Endothelial cell of umbilical vein (primary cell): ENCODE results near the gene SLC30A1. TPM values are rescaled to one million over a fixed set of nuclear protein-coding genes. Genes with fewer than 3 reads are reported as not detected.

ENCODE experiments used
- BruUV-seq: library from RNA; stranded (reverse); fragments of 400-500 nt; replicated peaks from 2 replicates; lab custom pipeline; 2021; lab: Mats Ljungman, UMichigan
- CTCF ChIA-PET: fragments of 300-600, 350-600 bp; sonication (Branson Sonifier 250); formaldehyde crosslinking; loops from one replicate; lab custom pipeline; 2021; ENCODE audit warnings: antibody characterized with exemption, inconsistent platforms; lab: Charles Lee
- POLR2A ChIA-PET: fragments of 300-600, 350-600 bp; sonication (Branson Sonifier 250); formaldehyde crosslinking; loops from one replicate; lab custom pipeline; 2021; ENCODE audit warnings: antibody characterized with exemption, inconsistent platforms; lab: Charles Lee
- DNase-seq: peaks from one replicate; pipeline ENCODE4 v3.0.0-alpha.2; 2011; ENCODE audit warnings: low read depth, low spot score
- FAIRE-seq: peaks from 2 replicates; lab custom pipeline; 2011; peaks lifted over from hg19 to GRCh38; lab: Jason Lieb, UNC
- H2AFZ ChIP-seq: 2 replicates; pipeline ENCODE4 v1.6.0; 2012; ENCODE audit warnings: low read depth, low read length, control low read depth, inconsistent platforms
- H3K27ac ChIP-seq: 2 replicates; pipeline ENCODE4 v1.5.1; 2011; ENCODE audit warnings: low read depth, mild to moderate bottlenecking, control low read depth, low read length, moderate library complexity; ENCODE audit not compliant: insufficient read depth
- H3K27me3 ChIP-seq, 2 experiments: 2 replicates each; pipeline versions ENCODE4 v1.6.0 to v1.6.1; 2011; ENCODE audit warnings: low read length in 2 of 2, mixed read lengths in 1 of 2; ENCODE audit not compliant: control insufficient read depth in 2 of 2, insufficient read depth in 2 of 2
- H3K36me3 ChIP-seq, 2 experiments: 2 replicates in 1 of 2; 3 replicates in 1 of 2; pipeline ENCODE4 v1.5.1; 2011; ENCODE audit warnings: low read length in 2 of 2, mild to moderate bottlenecking in 1 of 2, moderate library complexity in 1 of 2; ENCODE audit not compliant: control insufficient read depth in 2 of 2, insufficient read depth in 2 of 2; ENCODE audit errors: extremely low read depth in 1 of 2
- H3K4me1 ChIP-seq: 3 replicates; pipeline ENCODE4 v1.5.1; 2011; ENCODE audit warnings: mild to moderate bottlenecking, low read length; ENCODE audit not compliant: control insufficient read depth, insufficient read depth; ENCODE audit errors: extremely low read depth
- H3K4me2 ChIP-seq: 2 replicates; pipeline ENCODE4 v1.6.1; 2011; ENCODE audit warnings: low read length, control low read depth, mixed read lengths; ENCODE audit not compliant: insufficient read depth
- H3K4me3 ChIP-seq, 3 experiments: fragments of 200-600 bp in 1 of 3; sonication (generic), shearing (Covaris generic) in 1 of 3; replicated peaks in 1 of 3; 2 replicates each; pipeline ENCODE4 v1.5.1; 2011 to 2016; ENCODE audit warnings: control low read depth in 3 of 3, low read length in 3 of 3, mild to moderate bottlenecking in 2 of 3, inconsistent platforms in 1 of 3, low read depth in 1 of 3, moderate library complexity in 1 of 3; ENCODE audit not compliant: insufficient read depth in 1 of 3
- H3K79me2 ChIP-seq: 2 replicates; pipeline ENCODE4 v1.6.0; 2012; ENCODE audit warnings: low read length, inconsistent platforms; ENCODE audit not compliant: control insufficient read depth, insufficient read depth
- H3K9ac ChIP-seq: replicated peaks from 2 replicates; pipeline ENCODE3; 2011; ENCODE audit warnings: low read length, control low read depth; ENCODE audit not compliant: insufficient read depth; ENCODE audit errors: extremely low read depth
- H3K9me1 ChIP-seq: replicated peaks from 3 replicates; pipeline ENCODE4 v1.6.0; 2011; ENCODE audit warnings: mild to moderate bottlenecking, low read length; ENCODE audit not compliant: control insufficient read depth, insufficient read depth; ENCODE audit errors: extremely low read depth
- H3K9me3 ChIP-seq: replicated peaks from 2 replicates; pipeline ENCODE4 v1.5.1; 2012; ENCODE audit warnings: low read length, inconsistent platforms; ENCODE audit not compliant: control insufficient read depth, insufficient read depth
- H4K20me1 ChIP-seq: replicated peaks from 2 replicates; pipeline ENCODE3; 2011; ENCODE audit warnings: mild to moderate bottlenecking, low read length; ENCODE audit not compliant: control insufficient read depth, insufficient read depth; ENCODE audit errors: extremely low read depth
- EZH2 ChIP-seq: IDR thresholded peaks from 2 replicates; pipeline ENCODE4 v1.6.1; 2012; ENCODE audit warnings: borderline replicate concordance, low read depth, mild to moderate bottlenecking, moderate library complexity, low read length, inconsistent platforms; ENCODE audit not compliant: severe bottlenecking
- FOS ChIP-seq: IDR thresholded peaks from 2 replicates; pipeline ENCODE4 v1.6.1; 2011; ENCODE audit warnings: mild to moderate bottlenecking, low read length, moderate library complexity, borderline replicate concordance; ENCODE audit not compliant: insufficient read depth
- GATA2 ChIP-seq: IDR thresholded peaks from 2 replicates; pipeline ENCODE4 v1.7.0; 2011; ENCODE audit warnings: low read depth, mild to moderate bottlenecking, moderate library complexity, mixed read lengths, low read length; ENCODE audit not compliant: insufficient read length, insufficient read depth
- JUN ChIP-seq: IDR thresholded peaks from 2 replicates; pipeline ENCODE4 v1.6.1; 2011; ENCODE audit warnings: borderline replicate concordance, low read depth; ENCODE audit not compliant: insufficient read length, insufficient read depth
- MYC ChIP-seq: IDR thresholded peaks from one replicate; pipeline ENCODE4 v1.6.1; 2011; ENCODE audit warnings: mild to moderate bottlenecking, low read depth, low read length
- POLR2A ChIP-seq: IDR thresholded peaks from 2 replicates; pipeline ENCODE4 v1.6.1; 2012; ENCODE audit warnings: low read depth, mild to moderate bottlenecking, control low read depth, low read length
- POLR2AphosphoS5 ChIP-seq: IDR thresholded peaks from 2 replicates; pipeline ENCODE4 v1.6.1; 2012; ENCODE audit warnings: low read depth, mild to moderate bottlenecking, control low read depth, low read length, moderate library complexity; ENCODE audit not compliant: insufficient read depth
- dilution Hi-C: fragments of 300-500 bp; cut with MboI; formaldehyde crosslinking; loops from one replicate; pipeline ENCODE4 v1.15.0; 2019; ENCODE audit warnings: low sequenced_read_pairs; ENCODE audit not compliant: extremely low pct_ligation_motif_present
- intact Hi-C: fragments of 100-400 bp; cut with micrococcal nuclease; formaldehyde crosslinking; loops from one replicate; pipeline ENCODE4 v1.10.0; 2022
- polyA plus RNA-seq, 4 experiments: library from polyadenylated mRNA; depleted of rRNA in 3 of 4; stranded (reverse) in 3 of 4; unstranded in 1 of 4; fragments of >200 nt; gene quantifications; 2 replicates each; pipeline versions ENCODE4 v1.2.1 to v1.2.3, GENCODE V29; 2011 to 2012; ENCODE audit warnings: missing spikeins in 1 of 4
- total RNA-seq: library from RNA; stranded (reverse); gene quantifications from 2 replicates; pipeline ENCODE4 v1.2.3, GENCODE V29; 2021
- TF ChIP-seq, protein P1 (sequence below): IDR thresholded peaks from 2 replicates; pipeline ENCODE4 v1.6.1; 2011; ENCODE audit not compliant: insufficient read depth, insufficient read length
- TF ChIP-seq, protein P2 (sequence below), 2 donors: IDR thresholded peaks; 1 replicate in 1 of 2; 2 replicates in 1 of 2; pipeline ENCODE4 v1.5.1; 2011; ENCODE audit warnings: low read length in 2 of 2, mild to moderate bottlenecking in 2 of 2, moderate library complexity in 2 of 2, control low read depth in 1 of 2, inconsistent platforms in 1 of 2, low read depth in 1 of 2; ENCODE audit not compliant: insufficient read depth in 1 of 2; ENCODE audit errors: extremely low read depth in 1 of 2

The SLC30A1 gene
- total and polyA plus RNA-seq, 2 donors (not counting 3 experiments of a cell fraction or from before 2014, with no cell fraction given) = 5.5 to 21.5 TPM

- ChIA-PET POLR2A (no interaction called here), CTCF (interaction anchor here (0.9 kb wide), 1 partner anchor 10 kb away, joined by 3 read pairs; no protein-coding TSS in a partner anchor)
- Histone ChIP-seq H3K9ac (no peak overlapping the region), H3K9me3 (no peaks in the 10 kb centered on the region), H3K9me1 (no peaks in the 10 kb centered on the region), H3K4me3 (no peak overlapping the region), H2AFZ (no peak overlapping the region), H3K4me2 (no peak overlapping the region), H3K27me3 (no peaks in the 10 kb centered on the region), H3K4me1 (no peaks in the 10 kb centered on the region), H4K20me1 (no peaks in the 10 kb centered on the region), H3K36me3 (no peaks in the 10 kb centered on the region), H3K79me2 (no peaks in the 10 kb centered on the region), H3K27ac (no peak overlapping the region)
- DNase-seq (no peak), FAIRE-seq (no peak)
- dilution Hi-C loops = no loop called here
- intact Hi-C loops = no loop called here
- no TSS peak for BruUV-seq
- TF ChIP-seq, protein P1, sequence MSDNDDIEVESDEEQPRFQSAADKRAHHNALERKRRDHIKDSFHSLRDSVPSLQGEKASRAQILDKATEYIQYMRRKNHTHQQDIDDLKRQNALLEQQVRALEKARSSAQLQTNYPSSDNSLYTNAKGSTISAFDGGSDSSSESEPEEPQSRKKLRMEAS = no peak
- TF ChIP-seq FOS = no peak
Observed at GRCh38 chr1:211566431-211567025, 12.4 kb downstream of the SLC30A1 start.

DNA sequence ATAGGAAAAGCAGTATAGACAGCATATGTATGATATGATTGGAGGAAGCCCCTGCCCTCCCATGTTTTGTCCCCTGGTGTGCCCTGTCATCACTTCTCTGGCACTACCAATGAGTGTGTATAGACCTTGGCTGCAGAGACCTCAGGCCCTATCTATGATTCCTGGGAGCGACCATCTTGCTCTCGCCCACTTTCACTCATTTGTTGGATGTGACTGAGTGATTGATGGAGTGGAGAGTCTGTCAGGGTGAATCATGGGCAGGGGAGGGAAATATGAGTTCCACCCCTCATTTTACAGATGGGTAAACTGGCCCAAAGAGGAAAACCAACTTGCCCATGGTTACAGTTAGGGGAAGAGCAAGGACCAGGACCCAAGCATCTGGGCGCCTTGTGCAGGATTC lies 14.9 kb downstream of the SLC30A1 start:
- Histone ChIP-seq H3K4me3 (no peak overlapping the region), H3K9ac (no peak overlapping the region), H3K4me2 (no peak overlapping the region), H3K27ac (no peak overlapping the region), H3K36me3 (no peaks in the 10 kb centered on the region), H3K4me1 (no peaks in the 10 kb centered on the region), H4K20me1 (no peaks in the 10 kb centered on the region), H3K9me3 (no peaks in the 10 kb centered on the region), H2AFZ (no peak overlapping the region), H3K79me2 (no peaks in the 10 kb centered on the region), H3K9me1 (no peaks in the 10 kb centered on the region), H3K27me3 (no peaks in the 10 kb centered on the region)
- ChIA-PET CTCF (interaction anchor here (1.0 to 1.2 kb wide), 3 partner anchors 12 to 49 kb away, joined by 3 to 4 read pairs (median 3); no protein-coding TSS in a partner anchor), POLR2A (no interaction called here)
- BruUV-seq = no TSS peak
- FAIRE-seq (no peak), DNase-seq (no peak)
- dilution Hi-C loops = no loop called here
- intact Hi-C loops = no loop called here
- TF ChIP-seq, protein P2, sequence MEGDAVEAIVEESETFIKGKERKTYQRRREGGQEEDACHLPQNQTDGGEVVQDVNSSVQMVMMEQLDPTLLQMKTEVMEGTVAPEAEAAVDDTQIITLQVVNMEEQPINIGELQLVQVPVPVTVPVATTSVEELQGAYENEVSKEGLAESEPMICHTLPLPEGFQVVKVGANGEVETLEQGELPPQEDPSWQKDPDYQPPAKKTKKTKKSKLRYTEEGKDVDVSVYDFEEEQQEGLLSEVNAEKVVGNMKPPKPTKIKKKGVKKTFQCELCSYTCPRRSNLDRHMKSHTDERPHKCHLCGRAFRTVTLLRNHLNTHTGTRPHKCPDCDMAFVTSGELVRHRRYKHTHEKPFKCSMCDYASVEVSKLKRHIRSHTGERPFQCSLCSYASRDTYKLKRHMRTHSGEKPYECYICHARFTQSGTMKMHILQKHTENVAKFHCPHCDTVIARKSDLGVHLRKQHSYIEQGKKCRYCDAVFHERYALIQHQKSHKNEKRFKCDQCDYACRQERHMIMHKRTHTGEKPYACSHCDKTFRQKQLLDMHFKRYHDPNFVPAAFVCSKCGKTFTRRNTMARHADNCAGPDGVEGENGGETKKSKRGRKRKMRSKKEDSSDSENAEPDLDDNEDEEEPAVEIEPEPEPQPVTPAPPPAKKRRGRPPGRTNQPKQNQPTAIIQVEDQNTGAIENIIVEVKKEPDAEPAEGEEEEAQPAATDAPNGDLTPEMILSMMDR (IDR thresholded peaks at IDR 0.05; ENCODE audit: extremely low read depth in 1 of 2, insufficient read depth in 1 of 2, low read depth in 1 of 2, low read length in 2 of 2) = no peak
- no peak for TF ChIP-seq POLR2A
- TF ChIP-seq MYC = no peak
- TF ChIP-seq FOS = no peak
- no peak for TF ChIP-seq JUN
- TF ChIP-seq EZH2 = no peak
- no peak for TF ChIP-seq GATA2
- TF ChIP-seq, protein P1 = no peak
- TF ChIP-seq POLR2AphosphoS5 = no peak
